ENCODE data around the gene ANO10.

DNA sequence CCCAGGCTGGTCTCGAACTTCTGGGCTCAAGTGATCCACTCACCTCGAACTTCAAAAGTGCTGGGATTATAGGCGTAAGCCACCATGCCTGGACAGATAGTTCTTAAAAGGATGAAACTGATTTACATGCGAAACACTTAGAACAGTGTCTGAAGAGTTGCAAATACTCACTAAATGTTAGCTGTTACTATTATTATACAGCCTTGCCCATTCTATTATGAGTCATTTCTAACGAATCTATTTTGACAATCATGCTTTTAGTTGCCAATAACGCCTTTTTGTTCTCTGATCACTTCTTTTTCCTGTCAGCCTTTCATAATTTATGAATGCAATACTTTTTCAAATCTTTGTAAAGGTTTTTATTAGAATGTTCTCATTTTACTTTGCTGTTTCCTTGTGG, 222.8 kb downstream of the ANO10 start:
- no peak for TF ChIP-seq POLR2A (IDR thresholded peaks at IDR 0.05)
- no peak for TF ChIP-seq POLR2AphosphoS5 (IDR thresholded peaks at IDR 0.05)
